NCI-H524 treated with DMSO at 0.1 percent for 48 hours (cell line): Measurements from ENCODE around the gene DNAJB9.
A peak's percentile ranks its signal among the peaks of the same experiment; 100 is the strongest.
"Not testable (repeated sequence)": the region's sequence is repeated elsewhere in the genome, so short reads cannot be mapped to it uniquely, and the experiment has no call there.

Source experiments
- DNase-seq: peaks from one replicate; lab custom pipeline; 2025; lab: John Stamatoyannopoulos, UW

Gene DNAJB9

GRCh38 chr7:108569381-108570145 lies at the start of gene DNAJB9, which contains the start of gene THAP5:
TSS of gene DNAJB9 (plus strand) at chr7:108569874. CDS start at chr7:108571727, 1,853 bp downstream.
TSS of gene THAP5 (minus strand) at chr7:108569706. CDS start at chr7:108569569, 137 bp downstream.
- DNase-seq: peak; percentile 90

GRCh38 chr7:108522780-108523179 lies 46.9 kb upstream of the DNAJB9 start:
- DNase-seq: no peak

- DNase-seq: peak; percentile 60
These were observed 44.2 kb upstream of the DNAJB9 start for GRCh38 chr7:108525327-108525984.

GRCh38 chr7:108525985-108526767 lies 43.5 kb upstream of the DNAJB9 start, which contains the start of gene PNPLA8:
TSS of gene PNPLA8 (minus strand) at chr7:108526135. CDS start at chr7:108515491, 10,644 bp downstream.
- peak; percentile 95 for DNase-seq

GRCh38 chr7:108526768-108527017 lies 43.0 kb upstream of the DNAJB9 start:
- DNase-seq: no peak

- no peak for DNase-seq
These were observed 41.4 kb upstream of the DNAJB9 start for GRCh38 chr7:108528183-108528712.

- DNase-seq: no peak
These were observed 40.3 kb upstream of the DNAJB9 start for GRCh38 chr7:108529341-108529740.

GRCh38 chr7:108533712-108534111 lies 36.0 kb upstream of the DNAJB9 start:
- DNase-seq: no peak

- no peak for DNase-seq
These were observed 34.4 kb upstream of the DNAJB9 start for GRCh38 chr7:108535257-108535656.

- DNase-seq: no peak
These were observed 33.9 kb upstream of the DNAJB9 start for GRCh38 chr7:108535744-108536143.

- DNase-seq: no peak
These were observed 32.4 kb upstream of the DNAJB9 start for GRCh38 chr7:108537229-108537628.

- DNase-seq: not testable (repeated sequence)
These were observed 31.4 kb upstream of the DNAJB9 start for GRCh38 chr7:108538236-108538635.

- not testable (repeated sequence) for DNase-seq
These were observed 31.0 kb upstream of the DNAJB9 start for GRCh38 chr7:108538685-108539084.

GRCh38 chr7:108541478-108541877 lies 28.2 kb upstream of the DNAJB9 start:
- DNase-seq: no peak

- not testable (repeated sequence) for DNase-seq
These were observed 21.4 kb upstream of the DNAJB9 start for GRCh38 chr7:108548141-108548896.

GRCh38 chr7:108556665-108557064 lies 13.0 kb upstream of the DNAJB9 start:
- not testable (repeated sequence) for DNase-seq

- no peak for DNase-seq
These were observed 12.5 kb upstream of the DNAJB9 start for GRCh38 chr7:108557191-108557590.

- no peak for DNase-seq
These were observed 12.1 kb upstream of the DNAJB9 start for GRCh38 chr7:108557617-108558016.

GRCh38 chr7:108559253-108559652 lies 10.4 kb upstream of the DNAJB9 start:
- no peak for DNase-seq

- DNase-seq: no peak
These were observed 8.5 kb upstream of the DNAJB9 start for GRCh38 chr7:108561047-108561619.

- no peak for DNase-seq
These were observed 3.7 kb upstream of the DNAJB9 start for GRCh38 chr7:108565987-108566386.
